Activated CD8-positive, alpha-beta T cell treated with anti-CD3 and anti-CD28 coated beads, Interleukin-2, amount 10 ng/mL, durations not matched to agents 7 days and 5 days (primary cell): ENCODE results near the gene IL23R. TPM values are rescaled to one million over a fixed set of nuclear protein-coding genes. Genes with fewer than 3 reads are reported as not detected.

Experiments used
- ATAC-seq: fragments of 150-1000 bp; cut with Tn5 transposase; one replicate; pipeline ENCODE4 v1.10.0; 2021; ENCODE audit warnings: moderate library complexity
- CTCF ChIA-PET: fragments of 350-600 bp; sonication (Branson Sonifier 250); formaldehyde crosslinking; loops from one replicate; lab custom pipeline; 2021; ENCODE audit warnings: antibody characterized with exemption; lab: Charles Lee
- POLR2A ChIA-PET: fragments of 350-600 bp; sonication (Branson Sonifier 250); formaldehyde crosslinking; loops from one replicate; lab custom pipeline; 2021; ENCODE audit warnings: antibody characterized with exemption; lab: Charles Lee
- DNase-seq: peaks from one replicate; pipeline ENCODE4 v3.0.0-alpha.2; 2020
- H3K27ac Mint-ChIP-seq: one replicate; pipeline ENCODE4 v1.8.0; 2021; ENCODE audit warnings: mild to moderate bottlenecking, mixed read lengths
- H3K27me3 Mint-ChIP-seq: one replicate; pipeline ENCODE4 v1.8.0; 2021; ENCODE audit warnings: low read depth, mixed read lengths
- H3K36me3 Mint-ChIP-seq: one replicate; pipeline ENCODE4 v1.8.0; 2021; ENCODE audit warnings: low read depth, mixed read lengths
- H3K4me1 Mint-ChIP-seq: one replicate; pipeline ENCODE4 v1.8.0; 2021; ENCODE audit warnings: low read depth, mixed read lengths
- H3K4me3 Mint-ChIP-seq: one replicate; pipeline ENCODE4 v1.8.0; 2021; ENCODE audit warnings: mild to moderate bottlenecking, mixed read lengths
- H3K9me3 Mint-ChIP-seq: one replicate; pipeline ENCODE4 v1.8.0; 2022; ENCODE audit warnings: mixed read lengths; ENCODE audit not compliant: insufficient read depth
- total RNA-seq, 2 experiments: library from RNA; stranded (reverse); gene quantifications; one replicate each; pipeline ENCODE4 v1.2.3, GENCODE V29; 2021

IL23R gene
- total RNA-seq, 2 experiments from 2014 or later: 0.45 to 0.47 TPM

- peaks cover 52% of the 10 kb centered on the region for H3K4me1 Mint-ChIP-seq
- H3K27me3 Mint-ChIP-seq: no peaks in the 10 kb centered on the region
- no peaks in the 10 kb centered on the region for H3K9me3 Mint-ChIP-seq
- ChIA-PET CTCF (interaction anchor here (0.7 to 1.2 kb wide), 4 partner anchors 10 to 88 kb away, joined by 3 to 4 read pairs (median 3); no protein-coding TSS in a partner anchor), POLR2A (no interaction called here)
- ATAC-seq (no peak), DNase-seq (no peak)
- no peak overlapping the region for H3K27ac Mint-ChIP-seq
- peaks cover 15% of the 10 kb centered on the region for H3K36me3 Mint-ChIP-seq
- H3K4me3 Mint-ChIP-seq: no peak overlapping the region
Measured at GRCh38 chr1:67299296-67299695, 133.0 kb downstream of the IL23R start.

GRCh38 chr1:67300561-67300960 is 134.3 kb downstream of the IL23R start:
- ChIA-PET CTCF (interaction anchor here (1.3 kb wide), 2 partner anchors 10 to 38 kb away, joined by 3 to 4 read pairs; no protein-coding TSS in a partner anchor), POLR2A (no interaction called here)
- peaks cover 49% of the 10 kb centered on the region for H3K4me1 Mint-ChIP-seq

GRCh38 chr1:67304023-67304422 is 137.8 kb downstream of the IL23R start:
- Mint-ChIP-seq H3K4me1 (peaks cover 66% of the 10 kb centered on the region), H3K27ac (peak overlapping the region; percentile 86), H3K4me3 (peak overlapping the region; percentile 40), H3K27me3 (no peaks in the 10 kb centered on the region), H3K36me3 (peaks cover 10% of the 10 kb centered on the region), H3K9me3 (no peaks in the 10 kb centered on the region)
- ATAC-seq (peak; percentile 25), DNase-seq (peak; percentile 12)
- ChIA-PET POLR2A (interaction anchor here (1.0 to 1.1 kb wide), 2 partner anchors 10 to 32 kb away, joined by 3 to 6 read pairs; no protein-coding TSS in a partner anchor), CTCF (interaction anchor here (1.0 to 1.9 kb wide), 3 partner anchors 9 to 29 kb away, joined by 3 to 4 read pairs (median 4); no protein-coding TSS in a partner anchor)

More at GRCh38 chr1:67300561-67300960, 134.3 kb downstream of the IL23R start:
- Mint-ChIP-seq H3K27ac (no peak overlapping the region), H3K27me3 (no peaks in the 10 kb centered on the region), H3K36me3 (peaks cover 12% of the 10 kb centered on the region), H3K4me3 (no peak overlapping the region), H3K9me3 (no peaks in the 10 kb centered on the region)
- no peak for DNase-seq
- no peak for ATAC-seq

- no peaks in the 10 kb centered on the region for H3K9me3 Mint-ChIP-seq
- peak overlapping the region; percentile 46 for H3K27ac Mint-ChIP-seq
- DNase-seq (peak; percentile 9), ATAC-seq (no peak)
- CTCF ChIA-PET: interaction anchor here (0.9 to 1.6 kb wide), 4 partner anchors 12 to 124 kb away, joined by 3 to 5 read pairs (median 4); partner anchors contain the start of gene SERBP1
- no peaks in the 10 kb centered on the region for H3K27me3 Mint-ChIP-seq
- peaks cover 22% of the 10 kb centered on the region for H3K36me3 Mint-ChIP-seq
- peaks cover 69% of the 10 kb centered on the region for H3K4me1 Mint-ChIP-seq
- peak overlapping the region; percentile 83 for H3K4me3 Mint-ChIP-seq
- POLR2A ChIA-PET: interaction anchor here (1.3 to 1.6 kb wide), 4 partner anchors 10 to 40 kb away, joined by 3 to 9 read pairs (median 7); no protein-coding TSS in a partner anchor
Measured at GRCh38 chr1:67306547-67306946, 140.3 kb downstream of the IL23R start.

GRCh38 chr1:67307251-67308060 is 141.2 kb downstream of the IL23R start, which contains the start of gene IL12RB2:
Gene IL12RB2, plus strand, starts transcription at chr1:67307873. Its CDS starts 12,496 bp downstream, at chr1:67320369.
- H3K27ac Mint-ChIP-seq: peak within 1 kb of the TSS; percentile 95
- peak within 1 kb of the TSS; percentile 89 for H3K4me3 Mint-ChIP-seq
- no peaks in the 10 kb centered on the region for H3K9me3 Mint-ChIP-seq
- peak; percentile 67 for DNase-seq
- peak; percentile 84 for ATAC-seq
- ChIA-PET CTCF (interaction anchor here (0.7 to 1.6 kb wide), 6 partner anchors 11 to 123 kb away, joined by 3 to 5 read pairs (median 4); partner anchors contain the start of gene SERBP1), POLR2A (interaction anchor here (0.5 to 1.6 kb wide), 8 partner anchors 8 to 1057 kb away, joined by 3 to 9 read pairs (median 6); partner anchors contain the start of gene SERBP1)
- peaks cover 70% of the 10 kb centered on the region for H3K4me1 Mint-ChIP-seq
- no peaks in the 10 kb centered on the region for H3K27me3 Mint-ChIP-seq
- peaks cover 21% of the 10 kb centered on the region for H3K36me3 Mint-ChIP-seq

GRCh38 chr1:67308136-67308535 is 141.9 kb downstream of the IL23R start:
- no peak for DNase-seq
- peak overlapping the region; percentile 89 for H3K4me3 Mint-ChIP-seq
- H3K9me3 Mint-ChIP-seq: no peaks in the 10 kb centered on the region
- ATAC-seq: peak; percentile 13
- no peaks in the 10 kb centered on the region for H3K27me3 Mint-ChIP-seq
- POLR2A ChIA-PET: interaction anchor here (0.9 to 1.6 kb wide), 5 partner anchors 9 to 34 kb away, joined by 3 to 9 read pairs (median 7); no protein-coding TSS in a partner anchor
- CTCF ChIA-PET: interaction anchor here (1.3 kb wide), 2 partner anchors 13 to 95 kb away, joined by 3 to 5 read pairs; no protein-coding TSS in a partner anchor
- H3K4me1 Mint-ChIP-seq: peaks cover 70% of the 10 kb centered on the region
- H3K36me3 Mint-ChIP-seq: peaks cover 24% of the 10 kb centered on the region
- H3K27ac Mint-ChIP-seq: peak overlapping the region; percentile 95

Other genes starting within 250 kb of the IL23R start
- gene DNAI4, start 241.6 kb upstream of the IL23R start, total RNA-seq: 1 to 10 TPM; 1.4 to 3.6 TPM
- 10 to 100 TPM; 49.3 to 54.1 TPM for gene MIER1, start 241.5 kb upstream of the IL23R start, total RNA-seq
- 10 to 100 TPM; 11.2 to 11.4 TPM for gene SLC35D1, start 112.3 kb upstream of the IL23R start, total RNA-seq
- not detected for gene C1orf141, start 31.5 kb upstream of the IL23R start, total RNA-seq
- gene IL12RB2, start 141.4 kb downstream of the IL23R start, total RNA-seq: 10 to 100 TPM; 17.3 to 19.6 TPM